Kidney tubule cell (primary cell): Measurements from ENCODE around the gene GCK.
"Not testable (repeated sequence)": the region's sequence is repeated elsewhere in the genome, so short reads cannot be mapped to it uniquely, and the experiment has no call there.

ENCODE experiments used
- DNase-seq: peaks from one replicate; pipeline ENCODE4 v3.0.0-alpha.2; 2018; ENCODE audit warnings: low spot score

GCK gene

GRCh38 chr7:44180631-44181030 is 8.6 kb downstream of the GCK start:
- no peak for DNase-seq

GRCh38 chr7:44177570-44178131 is 11.6 kb downstream of the GCK start:
- DNase-seq, result peak; percentile 57

- DNase-seq, result no peak
These were observed 12.8 kb downstream of the GCK start for GRCh38 chr7:44176486-44176885.

- no peak for DNase-seq
These were observed 13.5 kb downstream of the GCK start for GRCh38 chr7:44175730-44176129.

- DNase-seq, result not testable (repeated sequence)
These were observed 14.6 kb downstream of the GCK start for GRCh38 chr7:44174694-44174948.

- no peak for DNase-seq
These were observed 15.1 kb downstream of the GCK start for GRCh38 chr7:44173911-44174693.

- peak; percentile 98 for DNase-seq
These were observed 16.3 kb downstream of the GCK start for GRCh38 chr7:44172803-44173424.

GRCh38 chr7:44172352-44172751 is 16.9 kb downstream of the GCK start:
- DNase-seq, result no peak

GRCh38 chr7:44171901-44172300 is 17.3 kb downstream of the GCK start:
- not testable (repeated sequence) for DNase-seq

- DNase-seq, result no peak
These were observed 21.3 kb downstream of the GCK start for GRCh38 chr7:44167920-44168319.

- DNase-seq, result peak; percentile 90
These were observed 25.6 kb downstream of the GCK start for GRCh38 chr7:44163591-44163990.

GRCh38 chr7:44162785-44163395 is 26.3 kb downstream of the GCK start:
- no peak for DNase-seq

- DNase-seq, result no peak
These were observed 27.1 kb downstream of the GCK start for GRCh38 chr7:44162179-44162578.

- DNase-seq, result no peak
These were observed 27.9 kb downstream of the GCK start for GRCh38 chr7:44161371-44161770.

- DNase-seq, result no peak
These were observed 29.2 kb downstream of the GCK start for GRCh38 chr7:44159824-44160630.

- no peak for DNase-seq
These were observed 30.2 kb downstream of the GCK start for GRCh38 chr7:44158873-44159631.

- no peak for DNase-seq
These were observed 31.0 kb downstream of the GCK start for GRCh38 chr7:44158096-44158872.

- DNase-seq, result no peak
These were observed 31.8 kb downstream of the GCK start for GRCh38 chr7:44157116-44158080.

GRCh38 chr7:44156453-44157010 is 32.7 kb downstream of the GCK start:
- no peak for DNase-seq
